Upper lobe of left lung (tissue), 4 donors: ENCODE measurements around the gene PAGE2.

ENCODE experiments used
- CTCF ChIP-seq, 6 experiments: fragments of 450-650 bp in 4 of 6; fragments of 200-600 bp in 2 of 6; sonication (generic) in 2 of 6; IDR thresholded peaks; one replicate each; pipeline ENCODE4 v1.5.1; 2016 to 2019; ENCODE audit warnings: antibody characterized with exemption in 6 of 6
- EP300 ChIP-seq, 4 donors: sonication (generic); formaldehyde crosslinking; IDR thresholded peaks; one replicate each; pipeline ENCODE4 v1.5.1; 2017; ENCODE audit warnings: antibody characterized with exemption in 4 of 4, control low read depth in 2 of 4
- POLR2A ChIP-seq, 4 donors: fragments of 450-650 bp; IDR thresholded peaks; one replicate each; pipeline ENCODE4 v1.5.1; 2016 to 2017; ENCODE audit warnings: antibody characterized with exemption in 4 of 4, mild to moderate bottlenecking in 2 of 4
- POLR2AphosphoS5 ChIP-seq, 2 donors: sonication (generic); formaldehyde crosslinking; IDR thresholded peaks; one replicate each; pipeline ENCODE4 v1.5.1; 2017; ENCODE audit warnings: antibody characterized with exemption in 2 of 2

GRCh38 chrX:55129361-55129760 lies 40.5 kb downstream of the PAGE2 start:
- TF ChIP-seq CTCF (IDR thresholded peaks at IDR 0.05) (no peak), POLR2A (IDR thresholded peaks at IDR 0.05) (no peak), EP300 (IDR thresholded peaks at IDR 0.05) (no peak), POLR2AphosphoS5 (IDR thresholded peaks at IDR 0.05) (no peak)
